ACHN (cell line): ENCODE results near the gene GLT6D1.

Experiments
- DNase-seq: peaks from one replicate; pipeline ENCODE4 v3.0.0-alpha.2; 2015
- in situ Hi-C: cut with HindIII; loops from 2 replicates; pipeline ENCODE4 v1.10.0; 2017; ENCODE audit warnings: low sequenced_read_pairs, low pct_ligation_motif_present, low pct_unique_long_range_greater_than_20kb

The GLT6D1 gene

DNA sequence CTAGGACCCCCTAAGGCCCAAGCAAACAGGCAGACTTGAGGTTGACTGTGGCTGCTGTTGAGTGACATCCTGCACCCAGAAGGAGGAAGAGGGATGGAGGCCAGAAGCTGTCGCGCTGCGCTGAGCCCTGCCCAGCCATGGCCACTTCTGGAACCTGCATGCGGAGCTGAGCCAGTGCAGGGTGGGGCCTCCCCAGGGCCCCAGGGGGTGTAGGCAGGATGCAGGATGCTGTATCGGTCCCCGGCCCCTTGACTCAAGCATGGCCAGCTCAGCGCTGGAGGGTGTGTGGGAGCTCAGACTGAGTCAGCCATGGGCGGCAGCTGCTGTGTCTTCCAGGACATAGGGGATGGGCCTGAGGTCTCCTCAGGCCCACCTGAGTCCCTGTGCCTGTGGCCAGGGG lies 26.9 kb downstream of the GLT6D1 start:
- DNase-seq: no peak
- in situ Hi-C loops: no loop called here

DNA sequence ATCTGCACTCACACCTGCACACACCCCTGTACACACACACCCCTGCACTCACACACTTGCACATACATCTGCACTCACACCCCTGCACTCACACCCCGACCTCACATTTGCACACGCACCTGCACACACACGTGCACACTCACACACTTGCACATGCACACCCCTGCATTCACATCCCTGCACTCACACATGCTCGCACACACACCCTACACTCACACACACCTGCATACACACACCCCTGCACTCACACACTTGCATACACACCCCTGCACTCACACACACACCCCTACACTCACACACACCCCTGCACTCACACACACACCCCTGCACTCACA lies 27.5 kb downstream of the GLT6D1 start:
- in situ Hi-C loops: no loop called here
- no peak for DNase-seq

DNA sequence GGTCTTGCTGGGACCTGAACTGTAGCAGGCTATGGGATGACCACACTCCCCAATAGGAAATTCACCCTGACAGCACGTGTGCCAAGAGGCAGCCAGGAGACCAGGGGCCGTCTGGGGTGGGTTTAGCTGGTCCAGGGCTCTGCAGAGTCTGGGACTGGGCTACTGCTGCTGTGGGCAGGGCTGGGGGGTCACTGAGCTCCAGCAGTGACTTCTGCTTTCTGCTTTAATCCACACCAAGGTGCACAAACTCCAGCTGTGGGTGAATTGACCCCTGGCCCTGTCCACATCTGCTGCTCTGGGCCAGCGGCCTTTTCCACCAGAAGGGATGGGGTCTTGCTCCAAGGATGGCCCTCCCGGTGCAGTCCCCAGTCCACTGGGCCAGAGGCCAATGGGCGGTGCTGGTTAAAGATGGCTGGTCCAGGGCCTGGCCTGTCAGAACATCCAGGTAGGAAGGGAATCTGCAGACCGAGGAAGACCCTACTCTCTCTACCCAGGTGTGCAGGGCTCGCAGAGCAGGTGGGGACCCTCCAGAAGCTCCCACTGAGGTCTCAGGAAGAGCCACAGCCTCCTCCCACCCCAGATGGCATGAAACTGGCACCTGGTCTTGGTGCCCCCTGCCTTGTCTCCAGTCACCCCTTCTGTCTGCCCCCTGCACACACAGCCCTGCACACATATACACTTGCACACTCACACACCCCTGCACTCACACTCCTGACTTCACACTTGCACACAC lies 28.0 kb downstream of the GLT6D1 start:
- DNase-seq: no peak

DNA sequence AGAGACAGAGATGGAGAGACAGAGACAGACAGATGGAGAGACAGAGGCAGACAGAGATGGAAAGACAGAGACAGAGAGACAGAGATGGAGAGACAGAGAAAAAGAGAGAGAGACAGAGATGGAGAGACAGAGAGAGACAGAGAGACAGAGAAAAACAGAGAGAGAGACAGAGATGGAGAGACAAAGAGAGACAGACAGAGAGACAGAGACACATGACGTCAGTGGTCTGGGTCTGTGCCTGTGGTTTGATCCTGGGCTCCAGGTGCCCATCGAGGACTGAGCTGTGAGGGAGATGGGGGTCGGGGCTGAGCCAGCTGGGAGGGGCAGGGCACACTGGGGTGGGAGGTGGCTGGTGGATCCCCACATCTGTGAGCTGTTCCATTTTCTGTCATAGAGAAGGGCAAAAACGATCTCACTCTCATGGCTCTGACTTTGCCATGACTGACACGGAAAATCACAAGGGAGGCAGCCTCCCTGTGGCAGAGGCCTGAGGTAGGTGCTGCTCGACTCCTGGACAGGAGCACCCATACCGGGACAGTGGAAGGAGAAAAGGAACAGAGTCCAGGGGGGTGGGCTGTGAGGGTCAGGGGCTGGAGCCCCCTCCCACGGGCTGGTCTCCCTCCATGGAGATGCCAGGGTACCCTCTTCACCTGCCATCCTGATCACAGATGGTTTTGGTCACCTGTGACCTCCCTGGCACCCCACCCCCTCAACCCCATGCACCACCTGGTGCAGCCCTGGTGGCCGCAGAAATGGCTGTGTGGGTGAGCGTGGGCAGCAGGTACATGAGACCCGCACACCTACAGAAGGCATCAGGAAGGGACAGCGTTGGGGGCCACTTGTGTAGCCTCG lies 28.8 kb downstream of the GLT6D1 start:
- in situ Hi-C loops: no loop called here

More for the DNA sequence above, 28.0 kb downstream of the GLT6D1 start:
- in situ Hi-C loops: no loop called here

DNA sequence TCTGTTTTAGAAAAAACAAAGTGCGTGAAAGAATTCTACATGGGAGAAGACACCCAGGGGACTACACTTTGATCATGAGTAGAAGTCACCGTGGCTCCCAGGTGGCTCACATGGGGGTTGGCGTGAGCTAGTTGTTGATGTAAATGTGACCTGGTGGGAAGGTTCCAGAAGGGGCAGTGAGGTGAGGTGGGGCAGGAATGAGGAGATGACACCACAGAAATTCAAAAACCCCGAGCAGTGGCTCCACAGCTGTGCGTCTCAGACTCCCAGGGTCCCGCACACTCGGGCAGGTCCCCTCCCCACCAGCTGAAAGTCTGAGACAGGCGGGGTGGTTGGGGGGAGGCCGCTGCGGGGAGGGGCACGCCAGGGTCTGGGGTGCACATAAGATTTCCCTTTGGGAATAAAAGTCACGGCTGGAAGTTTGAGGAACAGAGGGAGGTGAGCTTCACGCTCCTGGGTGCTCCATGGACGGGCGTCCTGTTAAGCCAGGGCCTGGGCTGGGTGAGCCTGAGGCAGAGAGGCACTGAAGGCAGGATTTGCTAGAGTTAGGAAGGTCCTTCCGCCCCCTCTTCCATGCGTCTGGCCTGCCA lies 29.9 kb downstream of the GLT6D1 start:
- in situ Hi-C loops: no loop called here
- DNase-seq: no peak

More for the DNA sequence above, 28.8 kb downstream of the GLT6D1 start:
- DNase-seq: no peak

DNA sequence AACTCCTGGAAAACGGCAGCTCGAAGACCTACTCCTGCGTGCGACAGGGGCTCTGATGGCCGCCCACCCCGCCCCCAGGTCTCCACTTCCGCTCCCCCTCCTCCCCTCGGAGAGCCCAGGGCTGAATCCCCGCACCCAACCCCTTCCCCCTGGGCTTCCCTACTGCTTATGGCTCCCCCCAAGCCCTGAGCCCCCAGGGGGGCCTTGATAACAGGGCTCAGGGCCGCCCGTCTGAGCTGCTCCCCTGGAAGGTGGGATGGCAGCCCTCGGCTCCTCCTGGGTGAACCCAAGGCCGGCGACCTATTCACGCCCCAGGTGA lies 30.4 kb downstream of the GLT6D1 start:
- DNase-seq: no peak
- in situ Hi-C loops: no loop called here

DNA sequence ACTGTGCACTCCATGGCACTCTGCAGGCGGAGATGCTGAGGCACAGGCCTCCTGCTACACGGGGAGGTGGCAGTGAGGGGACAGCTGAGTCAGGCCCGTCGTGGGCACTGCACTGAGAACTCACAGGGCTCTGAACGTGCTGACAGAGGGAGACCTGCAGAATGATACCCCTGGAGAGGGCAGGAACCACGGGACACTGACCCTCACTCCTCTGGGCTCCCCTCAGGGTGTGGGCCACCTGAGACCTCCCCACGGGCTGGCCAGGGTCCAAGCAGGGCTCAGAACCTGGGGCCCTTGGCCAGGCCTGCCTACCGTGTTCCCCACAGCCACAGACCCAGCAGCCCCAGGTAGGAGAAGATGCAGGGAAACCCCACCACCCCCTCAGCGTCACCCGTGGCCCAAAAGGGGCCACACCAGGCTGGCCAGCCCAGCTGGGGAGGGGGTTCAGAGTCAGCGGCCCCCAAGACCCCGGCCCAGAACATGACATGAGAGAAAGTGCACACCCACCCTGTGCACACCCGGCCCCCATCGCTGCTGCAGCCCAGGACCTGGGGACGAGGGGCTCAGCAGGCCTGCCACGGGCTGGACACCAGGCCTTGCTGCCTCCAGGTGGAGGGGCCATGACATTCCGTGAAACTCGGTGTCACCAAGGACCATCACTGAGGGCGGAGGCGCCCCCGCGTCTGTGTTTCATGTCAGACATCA lies 30.9 kb downstream of the GLT6D1 start:
- DNase-seq: no peak
- in situ Hi-C loops: no loop called here

DNA sequence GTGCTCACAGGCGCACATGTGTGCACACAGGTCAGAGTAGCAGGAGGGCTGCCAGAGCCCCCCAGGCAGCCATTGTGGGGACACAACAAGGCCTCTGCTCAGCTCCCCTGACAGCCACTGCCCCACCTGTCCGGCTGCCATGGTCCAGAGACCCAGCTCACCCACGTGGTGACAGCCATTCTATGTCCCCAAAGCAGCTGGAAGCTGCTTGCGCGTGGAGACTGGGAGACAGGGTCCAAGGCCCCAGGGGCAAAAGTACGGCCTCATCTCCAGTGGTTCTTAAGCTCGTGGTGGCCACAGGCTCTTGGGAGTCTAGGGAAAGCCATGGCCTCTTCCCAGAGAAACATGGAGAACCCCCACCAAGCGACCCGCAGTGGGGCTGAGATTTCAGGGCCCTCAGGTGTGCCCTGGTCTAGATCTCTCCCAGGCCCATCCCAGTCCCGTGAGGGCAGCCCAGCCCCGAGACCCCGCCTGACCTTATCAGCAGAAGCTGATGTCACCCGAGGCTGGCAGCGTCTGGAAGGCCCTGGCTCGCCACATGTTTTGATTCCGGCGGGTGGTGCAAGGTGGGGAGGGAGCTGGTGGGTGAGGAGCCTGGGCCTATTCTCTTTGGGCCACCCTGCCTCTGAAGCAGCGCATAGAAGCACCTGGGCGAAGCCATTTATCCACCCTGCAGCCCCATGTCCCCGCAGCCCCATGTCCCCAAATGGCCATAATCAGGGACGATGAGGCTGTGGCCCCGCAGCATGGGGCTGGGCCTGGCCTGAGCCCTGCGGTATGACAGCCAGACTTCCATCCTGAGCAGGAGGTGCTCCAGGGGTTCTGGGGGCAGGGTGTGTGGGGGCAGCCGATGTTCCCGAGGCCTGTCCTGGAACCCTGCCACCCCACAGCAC lies 31.7 kb downstream of the GLT6D1 start:
- no peak for DNase-seq
- in situ Hi-C loops: no loop called here

DNA sequence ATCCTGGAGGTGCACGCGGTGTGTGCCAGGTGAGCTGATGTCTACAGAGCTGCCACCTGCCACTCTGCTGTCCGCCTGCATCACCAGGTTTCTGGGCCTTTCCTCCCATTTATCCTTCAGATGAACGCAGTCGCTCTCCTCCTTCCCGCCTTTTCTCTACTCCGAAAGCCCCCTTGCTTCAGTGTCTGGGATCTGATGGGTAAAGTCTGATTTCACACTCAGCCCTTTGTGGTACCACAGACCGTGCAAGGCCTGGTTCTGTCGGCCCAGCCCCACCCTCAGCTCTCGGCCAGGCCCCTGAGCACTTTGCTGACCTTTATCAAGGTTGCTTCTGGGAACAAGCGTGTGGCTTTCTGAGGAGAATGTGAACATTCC lies 32.5 kb downstream of the GLT6D1 start:
- in situ Hi-C loops: no loop called here

DNA sequence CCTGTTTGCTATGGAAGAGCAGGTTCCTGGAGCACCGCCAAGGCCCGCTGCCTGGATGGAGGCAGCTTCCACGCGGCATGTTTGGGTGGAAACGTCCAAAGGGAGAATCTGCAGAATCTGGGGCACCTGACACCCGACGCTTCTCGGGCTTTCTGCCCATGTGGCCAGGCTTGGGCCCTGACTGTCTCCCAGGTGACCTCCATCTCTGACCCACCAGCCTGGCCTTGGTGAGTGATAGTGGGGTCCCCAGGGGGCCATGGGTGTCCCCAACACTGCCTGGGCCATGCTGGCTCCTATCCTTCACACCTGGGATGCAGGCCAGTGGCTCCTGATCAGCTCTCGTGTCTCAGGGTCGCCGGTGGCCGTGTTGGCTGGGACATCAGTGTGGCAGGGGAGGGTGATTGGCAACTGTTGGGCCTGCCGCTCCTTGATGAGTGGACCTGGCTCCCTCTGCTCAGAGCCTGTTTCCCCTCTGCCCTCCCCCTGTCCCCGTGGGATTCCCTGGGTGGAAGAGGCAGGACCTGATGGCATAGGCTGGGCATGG lies 34.0 kb downstream of the GLT6D1 start:
- in situ Hi-C loops: no loop called here
- DNase-seq: no peak

More for the DNA sequence above, 32.5 kb downstream of the GLT6D1 start:
- no peak for DNase-seq

DNA sequence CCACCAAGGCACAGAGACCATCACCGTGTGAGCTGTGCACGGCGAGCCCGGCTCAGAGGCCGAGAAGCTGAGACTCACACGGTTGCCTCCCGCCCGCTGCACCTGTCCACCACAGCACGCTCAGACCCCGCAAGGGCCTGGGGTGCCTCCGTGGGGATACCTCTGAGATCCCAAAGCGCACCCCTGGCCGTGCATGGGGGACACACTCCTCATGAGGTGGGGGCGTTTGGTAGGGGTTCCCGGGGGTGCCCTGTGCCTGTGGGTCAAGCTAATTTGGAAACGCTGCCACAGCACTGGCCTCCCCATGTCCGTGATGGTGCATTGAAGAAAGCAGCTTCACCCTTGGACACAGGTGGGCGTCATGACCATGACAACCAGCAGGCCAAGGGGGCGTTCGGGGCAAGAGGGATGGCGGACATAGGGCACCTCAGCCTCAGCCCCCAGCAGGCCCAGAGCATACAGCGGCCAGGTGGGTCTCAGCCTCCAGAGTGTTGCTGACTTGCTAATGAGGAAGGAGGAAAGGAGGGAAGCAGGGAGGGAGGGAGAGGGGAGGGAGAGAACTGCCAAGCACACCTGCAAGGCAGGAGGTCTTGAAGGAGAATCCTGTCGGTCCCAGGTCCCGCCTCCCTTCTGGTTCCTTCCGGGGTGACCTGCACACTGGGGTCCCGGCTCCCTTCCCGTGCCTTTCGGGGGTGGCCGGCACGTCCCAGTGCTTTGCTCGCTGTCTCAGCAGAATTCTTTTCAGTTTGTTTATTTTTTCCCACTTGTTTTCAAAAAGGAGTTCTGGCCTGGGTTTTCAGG lies 34.7 kb downstream of the GLT6D1 start:
- in situ Hi-C loops: no loop called here
- DNase-seq: no peak

DNA sequence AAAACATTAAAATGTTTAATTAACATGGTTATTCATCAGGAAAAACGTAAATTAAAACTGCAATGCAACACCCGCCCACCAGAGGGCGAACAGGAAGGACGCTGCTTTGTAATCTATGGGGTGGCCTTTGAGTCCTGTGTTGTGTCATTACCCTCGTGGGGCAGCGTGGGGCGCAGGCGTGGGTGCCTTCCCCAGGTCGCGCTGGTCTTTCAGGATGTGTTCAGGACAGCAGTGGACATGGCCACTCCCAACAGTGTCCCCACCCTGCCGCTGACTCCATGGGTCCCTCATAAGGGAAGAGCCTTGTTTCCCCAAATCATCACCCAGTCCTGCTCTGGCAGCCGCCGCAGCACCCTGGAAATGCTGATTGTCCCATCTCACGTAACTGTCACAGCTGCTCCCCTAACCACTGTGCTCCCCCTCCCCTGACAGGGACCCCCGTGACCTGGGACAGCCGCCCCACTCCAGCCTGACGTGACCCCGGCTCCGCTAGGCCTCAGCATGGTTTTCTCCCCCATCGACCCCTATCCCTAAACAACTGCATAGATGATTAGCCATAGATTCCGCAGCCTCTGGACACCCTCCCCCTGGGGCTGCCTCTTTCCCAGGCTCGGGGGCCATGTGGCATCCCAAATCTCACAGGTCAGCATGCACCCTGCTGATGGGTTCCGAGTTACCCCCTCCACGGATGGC lies 36.4 kb downstream of the GLT6D1 start:
- in situ Hi-C loops: no loop called here
- peak; percentile 15 for DNase-seq

DNA sequence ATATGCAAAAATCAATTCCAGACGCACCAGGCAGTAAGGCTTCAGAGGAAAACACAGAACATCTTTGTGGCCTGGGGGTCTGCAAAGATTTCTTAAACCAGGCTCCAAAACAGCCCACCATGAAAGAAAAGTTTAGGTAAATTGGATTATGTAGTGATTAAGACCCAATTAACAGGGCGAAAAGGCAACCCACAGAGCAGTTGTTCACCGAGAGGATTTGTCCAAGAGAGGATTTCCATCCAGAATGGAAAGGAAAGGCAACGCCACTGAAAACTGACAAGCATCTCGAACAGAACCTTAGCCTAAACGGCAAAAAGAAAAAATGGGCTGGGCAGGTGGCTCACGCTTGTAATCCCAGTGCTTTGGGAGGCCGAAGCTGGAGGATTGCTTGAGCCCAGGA lies 37.4 kb downstream of the GLT6D1 start:
- in situ Hi-C loops: no loop called here
- DNase-seq: no peak

DNA sequence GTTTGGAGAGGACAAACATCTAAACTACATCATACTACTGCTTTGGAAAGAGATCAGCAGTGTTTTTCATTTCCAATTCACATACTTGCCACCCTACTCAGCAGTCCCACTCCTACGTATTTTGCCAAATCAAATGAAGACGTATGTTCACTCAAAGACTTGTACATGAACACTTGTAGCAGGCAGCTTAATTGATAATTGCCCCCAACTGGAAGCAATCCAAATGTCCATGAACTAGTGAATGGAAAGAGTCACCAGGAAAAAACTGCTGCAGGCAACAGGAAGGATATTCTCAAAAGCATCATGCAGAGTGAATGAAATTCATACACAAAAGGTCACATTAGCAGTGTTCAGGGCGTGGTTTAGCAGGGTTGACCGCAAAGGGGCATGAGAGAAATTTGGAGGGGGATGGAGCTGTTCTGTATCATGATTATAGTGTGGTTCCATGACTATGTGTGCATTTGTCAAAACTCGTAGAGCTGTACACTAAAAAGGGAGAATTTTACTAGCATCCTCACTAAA lies 39.0 kb downstream of the GLT6D1 start:
- DNase-seq: no peak
- in situ Hi-C loops: no loop called here

DNA sequence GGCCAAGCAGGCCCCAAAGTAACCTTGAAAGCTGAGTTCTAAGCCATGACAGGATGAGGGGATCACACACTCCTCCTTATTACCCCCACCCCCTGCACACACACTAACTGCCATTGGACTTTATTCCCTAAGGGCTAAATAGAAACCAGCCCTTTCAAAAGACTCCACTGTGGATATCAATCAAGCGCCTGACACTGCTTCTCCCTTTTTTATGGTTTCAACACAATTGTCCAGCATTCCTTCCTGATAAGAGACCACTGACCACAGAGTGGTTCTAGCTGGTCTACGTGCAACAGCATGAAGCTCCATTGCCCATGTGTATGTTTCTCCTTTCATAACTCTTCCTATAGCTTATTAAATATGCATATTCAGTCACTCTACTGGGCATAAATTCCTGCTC lies 43.1 kb downstream of the GLT6D1 start:
- in situ Hi-C loops: no loop called here

DNA sequence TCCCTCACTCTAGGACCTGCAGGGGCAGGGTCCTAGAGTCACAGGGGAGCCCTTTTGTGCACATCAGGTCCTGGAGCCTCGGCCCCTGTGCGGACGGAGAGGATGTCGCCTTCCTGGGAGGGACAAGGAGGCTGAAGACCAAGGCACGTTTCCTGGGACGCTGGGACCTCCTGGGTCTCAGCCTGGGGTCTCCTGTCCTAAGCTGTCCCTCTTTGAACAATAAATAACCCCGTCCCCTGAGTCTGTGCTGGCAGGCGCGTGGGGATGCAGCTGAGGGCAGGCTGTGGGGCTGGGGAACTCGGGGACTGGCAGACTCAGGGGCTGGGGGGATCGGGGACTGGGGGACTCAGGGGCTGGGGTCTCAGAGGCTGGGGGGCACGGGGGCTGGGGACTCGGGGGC lies 46.7 kb downstream of the GLT6D1 start:
- in situ Hi-C loops: no loop called here
- no peak for DNase-seq

More for the DNA sequence above, 43.1 kb downstream of the GLT6D1 start:
- no peak for DNase-seq

DNA sequence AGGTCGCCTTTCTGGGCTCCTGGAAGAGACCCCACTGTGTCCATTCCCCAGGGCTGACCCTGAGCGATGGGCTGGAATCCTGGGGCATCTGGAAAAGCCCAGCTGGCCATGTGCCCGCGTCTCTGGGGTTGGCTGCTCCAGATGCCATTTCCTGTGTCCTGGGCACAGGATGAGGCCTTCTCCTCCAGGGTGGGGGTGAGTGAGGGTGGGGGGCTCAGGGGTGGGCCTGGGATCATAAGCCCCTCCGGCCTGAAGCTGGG lies 47.1 kb downstream of the GLT6D1 start:
- in situ Hi-C loops: no loop called here
- DNase-seq: no peak
